Upper lobe of right lung (tissue), 1 donor: ENCODE results near the gene POLR2C. TPM values are rescaled to one million over a fixed set of nuclear protein-coding genes. Genes with fewer than 3 reads are reported as not detected.
A peak's percentile ranks its signal among the peaks of the same experiment; 100 is the strongest.

Source experiments
- ATAC-seq: fragments of 200-7000 bp; cut with Tn5 transposase; one replicate; pipeline ENCODE4 v1.9.1; 2020; ENCODE audit warnings: mild to moderate bottlenecking, moderate library complexity
- DNase-seq: peaks from one replicate; pipeline ENCODE4 v3.0.0-alpha.2; 2020
- H3K27ac ChIP-seq: fragments of 200-600 bp; one replicate; pipeline ENCODE4 v1.8.0; 2022
- H3K27me3 ChIP-seq: fragments of 200-600 bp; one replicate; pipeline ENCODE4 v1.8.0; 2022; ENCODE audit warnings: mild to moderate bottlenecking
- H3K36me3 ChIP-seq: fragments of 200-600 bp; one replicate; pipeline ENCODE4 v1.8.0; 2022
- H3K4me1 ChIP-seq: fragments of 200-600 bp; one replicate; pipeline ENCODE4 v1.8.0; 2022
- H3K4me3 ChIP-seq: fragments of 200-600 bp; one replicate; pipeline ENCODE4 v1.8.0; 2022; ENCODE audit warnings: mild to moderate bottlenecking
- H3K9me3 ChIP-seq: fragments of 200-600 bp; one replicate; pipeline ENCODE4 v1.8.0; 2022
- CTCF ChIP-seq: fragments of 200-600 bp; IDR thresholded peaks from one replicate; pipeline ENCODE4 v1.8.0; 2022; ENCODE audit warnings: antibody characterized with exemption
- intact Hi-C: fragments of 100-400 bp; cut with DNase I; formaldehyde crosslinking; loops from one replicate; pipeline ENCODE4 v1.11.0; 2022
- total RNA-seq: library from RNA; stranded (reverse); fragmentation: NEBNext Ultra II Directional; extraction: Animal tissue kit (Norgen Biotek cat#: 25700); gene quantifications from one replicate; pipeline ENCODE4 v1.2.1, GENCODE V29; 2021
- donor health status: DM: no; HTN: yes; CAD: no; lungs with severe emphysema.

POLR2C gene
- total RNA-seq, 1 donor from 2014 or later = 85.1 TPM

GRCh38 chr16:57514791-57515600 lies 52.5 kb downstream of the POLR2C start:
- peak; percentile 35 for ATAC-seq
- H3K36me3 ChIP-seq = no peaks in the 10 kb centered on the region
- no peaks in the 10 kb centered on the region for H3K9me3 ChIP-seq

GRCh38 chr16:57516176-57516725 lies 53.8 kb downstream of the POLR2C start:
- TF ChIP-seq CTCF = no peak
- Histone ChIP-seq H3K4me1 (peaks cover 23% of the 10 kb centered on the region), H3K9me3 (no peaks in the 10 kb centered on the region), H3K36me3 (no peaks in the 10 kb centered on the region), H3K4me3 (no peak overlapping the region), H3K27ac (no peak overlapping the region), H3K27me3 (no peaks in the 10 kb centered on the region)
- DNase-seq = no peak
- no peak for ATAC-seq
- intact Hi-C loops = loop anchor here (5.0 kb wide), 1 partner anchor 39 kb away; no protein-coding TSS in a partner anchor

More at GRCh38 chr16:57514791-57515600, 52.5 kb downstream of the POLR2C start:
- intact Hi-C loops = loop anchor here (5.0 kb wide), 1 partner anchor 38 kb away; no protein-coding TSS in a partner anchor
- peaks cover 24% of the 10 kb centered on the region for H3K4me1 ChIP-seq
- no peaks in the 10 kb centered on the region for H3K27me3 ChIP-seq
- no peak overlapping the region for H3K27ac ChIP-seq
- no peak for DNase-seq
- no peak overlapping the region for H3K4me3 ChIP-seq
- TF ChIP-seq CTCF = no peak

GRCh38 chr16:57516773-57517172 lies 54.3 kb downstream of the POLR2C start:
- no peaks in the 10 kb centered on the region for H3K9me3 ChIP-seq
- no peak for ATAC-seq
- intact Hi-C loops = loop anchor here (5.0 kb wide), 1 partner anchor 39 kb away; no protein-coding TSS in a partner anchor
- TF ChIP-seq CTCF = no peak
- no peak overlapping the region for H3K27ac ChIP-seq
- peaks cover 23% of the 10 kb centered on the region for H3K4me1 ChIP-seq
- no peaks in the 10 kb centered on the region for H3K27me3 ChIP-seq
- H3K4me3 ChIP-seq = no peak overlapping the region
- DNase-seq = no peak
- H3K36me3 ChIP-seq = no peaks in the 10 kb centered on the region

GRCh38 chr16:57517397-57518367 lies 55.2 kb downstream of the POLR2C start:
- ATAC-seq = no peak
- intact Hi-C loops = loop anchor here (5.0 kb wide), 1 partner anchor 40 kb away; no protein-coding TSS in a partner anchor
- Histone ChIP-seq H3K4me3 (no peak overlapping the region), H3K27me3 (no peaks in the 10 kb centered on the region), H3K9me3 (no peaks in the 10 kb centered on the region), H3K4me1 (peaks cover 23% of the 10 kb centered on the region), H3K27ac (no peak overlapping the region), H3K36me3 (no peaks in the 10 kb centered on the region)
- no peak for TF ChIP-seq CTCF
- no peak for DNase-seq

GRCh38 chr16:57518520-57518919 lies 56.0 kb downstream of the POLR2C start:
- intact Hi-C loops = loop anchor here (5.0 kb wide), 1 partner anchor 41 kb away; no protein-coding TSS in a partner anchor
- ATAC-seq (no peak), DNase-seq (no peak)
- no peak overlapping the region for H3K4me3 ChIP-seq
- peaks cover 22% of the 10 kb centered on the region for H3K4me1 ChIP-seq
- no peaks in the 10 kb centered on the region for H3K27me3 ChIP-seq
- no peaks in the 10 kb centered on the region for H3K9me3 ChIP-seq
- no peak for TF ChIP-seq CTCF
- no peak overlapping the region for H3K27ac ChIP-seq
- no peaks in the 10 kb centered on the region for H3K36me3 ChIP-seq
